Natural killer cell treated with Interleukin-12 subunit alpha and Interleukin-12 subunit beta and Interleukin-15 and Interleukin-18, amount 100 ng/mL, for 72 hours (primary cell): ENCODE measurements around the gene ANKRD18A. TPM values are rescaled to one million over a fixed set of nuclear protein-coding genes. Genes with fewer than 3 reads are reported as not detected.

ENCODE experiments used
- ATAC-seq, 2 donors: fragments of 150-1000 bp; cut with Tn5 transposase in 1 of 2; sonication (Bioruptor Pico), chemical (Tn5 transposase) in 1 of 2; 2 replicates each; pipeline ENCODE4 v1.10.0; 2021
- DNase-seq: peaks from one replicate; pipeline ENCODE4 v3.0.0; 2022; ENCODE audit warnings: low spot score
- H3K27ac Mint-ChIP-seq, 2 donors: 1 replicate in 1 of 2; 2 replicates in 1 of 2; pipeline ENCODE4 v1.8.0; 2022; ENCODE audit warnings: mixed read lengths in 2 of 2, mild to moderate bottlenecking in 1 of 2, moderate library complexity in 1 of 2
- H3K27me3 Mint-ChIP-seq, 2 donors: 1 replicate in 1 of 2; 2 replicates in 1 of 2; pipeline ENCODE4 v1.8.0; 2022; ENCODE audit warnings: mixed read lengths in 2 of 2
- H3K36me3 Mint-ChIP-seq: one replicate; pipeline ENCODE4 v1.8.0; 2022; ENCODE audit warnings: mixed read lengths
- H3K4me1 Mint-ChIP-seq, 2 donors: 1 replicate in 1 of 2; 2 replicates in 1 of 2; pipeline ENCODE4 v1.8.0; 2022; ENCODE audit warnings: low read depth in 2 of 2, mixed read lengths in 2 of 2, mild to moderate bottlenecking in 1 of 2
- H3K4me3 Mint-ChIP-seq: one replicate; pipeline ENCODE4 v1.8.0; 2022; ENCODE audit warnings: mixed read lengths
- H3K9me3 Mint-ChIP-seq: 2 replicates; pipeline ENCODE4 v1.8.0; 2022; ENCODE audit warnings: mixed read lengths
- total RNA-seq, 2 donors: library from RNA; stranded (reverse); gene quantifications; one replicate each; pipeline ENCODE4 v1.2.3, GENCODE V29; 2022

The ANKRD18A gene
- total RNA-seq, 2 donors from 2014 or later, result 2.7 TPM; not detected in 1

GRCh38 chr9:38642951-38643814 lies 22.8 kb upstream of the ANKRD18A start:
- Mint-ChIP-seq H3K27ac (no peak overlapping the region), H3K9me3 (no peaks in the 10 kb centered on the region), H3K27me3 (peaks cover 13 to 22% of the 10 kb centered on the region in 2 donors), H3K4me3 (no peak overlapping the region), H3K4me1 (no peaks in the 10 kb centered on the region), H3K36me3 (no peaks in the 10 kb centered on the region)
- no peak for ATAC-seq
- no peak for DNase-seq

GRCh38 chr9:38641985-38642864 lies 21.8 kb upstream of the ANKRD18A start:
- no peak for DNase-seq
- no peak for ATAC-seq
- Mint-ChIP-seq H3K27ac (no peak overlapping the region), H3K9me3 (no peaks in the 10 kb centered on the region), H3K27me3 (peaks cover 10 to 17% of the 10 kb centered on the region in 2 donors), H3K36me3 (no peaks in the 10 kb centered on the region), H3K4me1 (no peaks in the 10 kb centered on the region), H3K4me3 (no peak overlapping the region)

DNA sequence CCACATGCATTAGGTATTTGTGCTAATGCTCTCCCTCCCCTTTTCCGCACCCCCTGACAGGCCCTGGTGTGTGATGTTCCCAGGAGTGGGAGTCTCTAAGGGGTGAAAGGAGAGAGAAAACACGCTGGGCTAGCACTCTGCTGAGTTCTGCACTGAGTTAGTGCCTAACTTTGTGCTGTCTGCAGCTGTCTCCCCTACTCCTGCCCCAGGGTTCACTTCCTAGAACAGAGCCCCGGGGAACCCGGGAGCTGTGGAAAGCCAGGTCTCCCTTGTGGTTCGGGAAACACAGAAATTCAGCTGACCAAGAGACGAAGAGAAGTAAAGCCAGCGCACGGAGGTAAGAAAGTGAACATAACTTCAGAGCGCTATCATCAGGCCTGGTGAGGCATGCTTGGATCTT lies 20.7 kb upstream of the ANKRD18A start:
- Mint-ChIP-seq H3K9me3 (no peaks in the 10 kb centered on the region), H3K27ac (no peak overlapping the region), H3K27me3 (peaks cover 12 to 20% of the 10 kb centered on the region in 2 donors), H3K36me3 (no peaks in the 10 kb centered on the region), H3K4me1 (no peaks in the 10 kb centered on the region), H3K4me3 (no peak overlapping the region)
- ATAC-seq (peak in 1 of 2 donors; percentile 32), DNase-seq (no peak)

DNA sequence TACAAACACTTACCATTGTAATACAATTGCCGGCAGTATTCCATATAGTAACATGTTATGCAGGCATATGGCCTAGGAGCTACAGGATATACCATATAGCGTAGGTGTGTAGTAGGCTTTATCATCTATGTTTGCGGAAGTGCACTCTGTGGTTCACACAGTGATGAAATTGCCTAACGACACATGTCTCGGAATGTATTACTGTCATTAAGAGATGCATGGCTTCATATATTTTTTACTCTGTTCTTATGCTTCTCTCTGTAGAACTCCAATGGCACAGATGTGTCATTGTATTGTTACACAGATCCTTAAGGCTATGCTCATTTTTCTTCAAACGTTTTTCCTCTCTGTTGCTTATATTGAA lies 19.2 kb upstream of the ANKRD18A start:
- H3K27ac Mint-ChIP-seq, result no peak overlapping the region
- ATAC-seq (no peak), DNase-seq (no peak)
- H3K27me3 Mint-ChIP-seq, result peaks cover 18 to 33% of the 10 kb centered on the region in 2 donors
- H3K4me1 Mint-ChIP-seq, result no peaks in the 10 kb centered on the region
- no peaks in the 10 kb centered on the region for H3K36me3 Mint-ChIP-seq
- no peak overlapping the region for H3K4me3 Mint-ChIP-seq
- H3K9me3 Mint-ChIP-seq, result no peaks in the 10 kb centered on the region

DNA sequence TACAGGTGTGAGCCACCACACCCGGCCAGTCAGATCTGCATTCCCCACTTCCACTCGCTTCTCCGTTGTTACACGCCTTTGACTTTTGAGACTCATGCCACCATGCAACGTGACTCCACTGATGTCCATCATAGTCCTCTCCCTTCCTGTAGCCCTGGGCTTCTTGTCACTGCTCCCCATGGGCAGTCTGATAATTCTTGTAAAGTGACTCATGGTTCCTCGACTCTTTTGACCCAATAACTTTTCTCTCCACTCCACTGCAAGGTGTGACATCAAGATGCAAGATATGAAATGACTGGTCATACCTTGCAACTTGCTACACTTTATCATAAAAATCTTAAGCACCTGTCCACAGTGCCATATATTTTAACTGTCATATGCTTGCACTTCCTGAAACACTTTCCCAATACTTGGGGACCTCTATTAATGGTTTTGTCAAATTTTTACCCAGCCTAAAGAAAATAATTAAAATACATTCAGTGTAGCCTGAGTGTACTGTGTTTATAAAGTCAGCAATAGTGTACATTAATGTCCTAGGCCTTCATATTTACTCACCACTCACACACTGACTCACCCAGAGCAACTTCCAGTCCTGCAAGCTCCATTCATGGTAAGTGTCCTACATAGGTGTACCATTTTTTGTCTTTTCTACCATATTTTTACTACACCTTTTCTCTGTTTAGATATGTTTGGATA lies 18.6 kb upstream of the ANKRD18A start:
- H3K4me3 Mint-ChIP-seq, result no peak overlapping the region
- peaks cover 18 to 38% of the 10 kb centered on the region in 2 donors for H3K27me3 Mint-ChIP-seq
- H3K36me3 Mint-ChIP-seq, result no peaks in the 10 kb centered on the region
- DNase-seq (no peak), ATAC-seq (no peak)
- H3K4me1 Mint-ChIP-seq, result no peaks in the 10 kb centered on the region
- H3K9me3 Mint-ChIP-seq, result no peaks in the 10 kb centered on the region
- no peak overlapping the region for H3K27ac Mint-ChIP-seq

DNA sequence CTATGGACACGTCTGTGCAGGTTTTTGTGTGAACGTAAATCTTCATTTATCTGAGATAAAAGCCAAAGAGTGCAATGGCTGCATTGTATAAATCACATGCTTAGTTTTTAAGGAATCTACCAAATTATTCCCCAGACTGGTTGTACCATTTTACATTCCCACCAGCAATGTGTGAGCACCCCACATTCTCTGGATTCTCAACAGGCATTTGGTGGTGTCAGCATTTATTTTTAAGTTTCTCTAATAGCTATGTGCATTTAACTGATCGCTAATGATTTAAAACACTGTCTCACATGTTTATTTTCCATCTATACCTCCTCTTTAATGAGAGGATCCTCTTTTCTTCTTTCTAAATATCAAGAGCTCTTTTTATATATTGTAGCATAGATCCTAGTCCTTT lies 13.9 kb upstream of the ANKRD18A start:
- DNase-seq, result no peak
- Mint-ChIP-seq H3K27me3 (peaks cover 24 to 42% of the 10 kb centered on the region in 2 donors), H3K4me1 (no peaks in the 10 kb centered on the region), H3K4me3 (no peak overlapping the region), H3K36me3 (no peaks in the 10 kb centered on the region), H3K27ac (no peak overlapping the region), H3K9me3 (no peaks in the 10 kb centered on the region)
- ATAC-seq, result no peak

- no peak for DNase-seq
- H3K4me3 Mint-ChIP-seq, result no peak overlapping the region
- H3K27ac Mint-ChIP-seq, result no peak overlapping the region
- no peak for ATAC-seq
- H3K27me3 Mint-ChIP-seq, result peaks cover 19 to 36% of the 10 kb centered on the region in 2 donors
- H3K9me3 Mint-ChIP-seq, result peaks cover 3% of the 10 kb centered on the region
- peaks cover 0 to 2% of the 10 kb centered on the region in 2 donors for H3K4me1 Mint-ChIP-seq
- H3K36me3 Mint-ChIP-seq, result peaks cover 13% of the 10 kb centered on the region
Measured at GRCh38 chr9:38629511-38629910, 9.1 kb upstream of the ANKRD18A start.

DNA sequence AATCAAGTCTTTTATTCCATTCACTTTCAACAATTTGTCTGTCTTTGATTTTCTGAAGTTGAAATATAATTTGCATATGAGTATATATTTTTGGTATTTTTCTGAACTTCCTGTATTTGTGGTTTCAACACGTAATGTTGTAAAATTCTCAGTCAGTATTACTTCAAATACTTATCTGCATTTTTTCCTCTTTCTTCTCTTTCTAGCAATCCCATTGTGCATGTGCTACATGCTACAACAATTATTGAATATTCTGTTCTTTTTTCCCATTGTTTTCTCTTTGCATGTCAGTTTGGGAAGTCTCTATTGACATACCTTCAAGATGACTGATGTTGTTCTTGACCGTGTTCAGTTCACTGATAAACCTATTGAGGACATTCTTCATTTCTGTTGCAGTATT lies 5.6 kb upstream of the ANKRD18A start:
- DNase-seq, result no peak
- H3K36me3 Mint-ChIP-seq, result peaks cover 30% of the 10 kb centered on the region
- peaks cover 9 to 11% of the 10 kb centered on the region in 2 donors for H3K4me1 Mint-ChIP-seq
- no peak overlapping the region for H3K4me3 Mint-ChIP-seq
- peaks cover 3% of the 10 kb centered on the region for H3K9me3 Mint-ChIP-seq
- no peak for ATAC-seq
- H3K27me3 Mint-ChIP-seq, result peaks cover 26 to 44% of the 10 kb centered on the region in 2 donors
- no peak overlapping the region for H3K27ac Mint-ChIP-seq

GRCh38 chr9:38622951-38623350 lies 2.6 kb upstream of the ANKRD18A start:
- no peak for ATAC-seq
- H3K27me3 Mint-ChIP-seq, result peaks cover 39 to 65% of the 10 kb centered on the region in 2 donors
- no peak for DNase-seq
- H3K4me1 Mint-ChIP-seq, result peaks cover 11 to 13% of the 10 kb centered on the region in 2 donors
- H3K27ac Mint-ChIP-seq, result no peak overlapping the region
- peaks cover 30% of the 10 kb centered on the region for H3K36me3 Mint-ChIP-seq
- H3K9me3 Mint-ChIP-seq, result peaks cover 3% of the 10 kb centered on the region
- H3K4me3 Mint-ChIP-seq, result peak overlapping the region; percentile 68

GRCh38 chr9:38622288-38622674 lies 1.9 kb upstream of the ANKRD18A start:
- Mint-ChIP-seq H3K4me3 (peak overlapping the region; percentile 54), H3K4me1 (peaks cover 11 to 13% of the 10 kb centered on the region in 2 donors), H3K36me3 (peaks cover 30% of the 10 kb centered on the region), H3K9me3 (peaks cover 3% of the 10 kb centered on the region), H3K27me3 (peaks cover 40 to 65% of the 10 kb centered on the region in 2 donors), H3K27ac (no peak overlapping the region)
- no peak for DNase-seq
- no peak for ATAC-seq

DNA sequence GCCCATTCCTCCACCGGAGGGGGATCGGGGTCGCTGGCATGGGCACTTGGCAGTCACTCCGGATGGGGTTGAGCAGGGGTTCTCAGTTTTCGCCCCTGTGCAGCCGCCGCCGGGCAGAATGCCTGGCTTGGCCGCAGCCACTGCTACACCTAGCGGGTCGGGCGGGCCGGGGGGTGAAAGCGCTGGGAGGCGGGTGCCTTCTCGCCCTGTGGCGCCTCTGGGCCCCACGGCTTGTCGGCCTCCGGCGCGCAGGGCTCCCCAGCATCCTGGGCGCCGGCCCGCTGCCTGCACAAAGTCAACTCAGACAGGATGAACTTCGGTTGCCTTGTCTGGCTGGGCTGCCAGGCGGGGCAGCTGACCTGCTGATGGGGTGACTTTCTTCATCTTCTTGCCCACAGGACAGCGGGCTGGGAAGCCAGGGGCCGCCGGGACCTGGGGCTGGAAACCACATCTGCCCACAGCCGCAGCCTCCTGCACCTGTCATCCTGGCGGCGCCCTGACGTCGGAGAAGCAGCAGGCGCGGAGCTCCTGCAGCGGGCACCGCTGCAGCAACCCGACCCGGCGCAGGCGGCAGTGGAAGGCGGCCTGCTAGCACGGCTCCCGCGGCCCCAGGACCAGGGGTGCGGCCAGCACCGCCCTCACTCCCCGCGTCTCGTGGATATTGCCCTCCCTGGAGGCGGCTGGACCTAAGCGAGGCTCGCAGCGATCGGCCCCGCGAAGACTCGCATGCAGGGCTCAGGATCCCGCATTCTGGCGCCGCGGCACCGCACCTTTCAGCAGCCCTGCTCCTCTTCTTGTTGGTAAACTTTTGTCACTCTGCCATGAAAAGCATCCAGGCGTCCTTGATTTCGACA lies 1.3 kb upstream of the ANKRD18A start:
- DNase-seq (no peak), ATAC-seq (peak; percentile 69 to 74)
- no peak overlapping the region for H3K27ac Mint-ChIP-seq
- H3K36me3 Mint-ChIP-seq, result peaks cover 30% of the 10 kb centered on the region
- peaks cover 11 to 13% of the 10 kb centered on the region in 2 donors for H3K4me1 Mint-ChIP-seq
- H3K9me3 Mint-ChIP-seq, result peaks cover 3% of the 10 kb centered on the region
- peak overlapping the region; percentile 54 for H3K4me3 Mint-ChIP-seq
- H3K27me3 Mint-ChIP-seq, result peaks cover 41 to 65% of the 10 kb centered on the region in 2 donors

DNA sequence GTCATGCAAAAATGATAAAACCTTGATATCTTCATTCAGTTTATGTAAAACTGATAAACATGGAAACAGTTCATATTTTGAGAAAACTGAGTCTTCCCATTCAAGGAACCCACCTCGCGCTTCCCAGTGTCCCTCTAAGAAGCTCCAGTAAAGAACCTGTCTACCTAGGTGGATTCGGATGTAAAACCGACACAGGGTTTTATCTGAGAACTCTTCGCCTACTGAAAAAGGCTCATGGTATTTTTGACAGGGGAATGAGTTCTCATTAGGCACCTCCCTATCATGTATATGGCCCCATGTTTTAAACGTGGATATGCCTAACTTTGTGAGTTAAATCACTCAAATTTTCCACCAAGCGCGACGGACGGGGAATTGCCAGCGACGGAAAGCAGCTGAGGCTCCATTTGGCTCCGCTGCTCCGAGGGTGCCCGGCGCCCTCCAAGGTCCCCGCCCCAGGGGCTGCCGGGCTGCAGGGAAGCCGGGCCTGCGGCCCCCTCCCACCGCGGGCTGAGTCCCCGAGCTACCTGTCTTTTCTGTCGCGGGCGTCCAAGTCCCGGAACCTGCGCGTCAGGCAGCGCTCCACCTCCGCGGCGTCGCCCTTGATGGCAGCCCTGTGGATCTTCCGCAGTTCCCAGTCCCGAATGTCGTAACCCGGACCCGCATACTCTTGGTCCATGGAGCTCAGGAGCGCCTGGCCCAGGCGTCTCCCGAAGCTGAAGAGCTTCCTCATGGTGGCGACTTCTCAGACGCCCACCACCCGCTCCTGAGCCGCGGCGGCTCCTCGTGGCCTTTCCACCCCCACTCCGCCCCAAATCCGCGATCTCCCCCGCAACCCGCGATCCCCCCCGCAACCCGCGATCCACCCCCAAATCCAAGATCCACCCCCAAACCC lies 594 bp downstream of the ANKRD18A start:
- ATAC-seq, result no peak
- Mint-ChIP-seq H3K27me3 (peaks cover 38 to 56% of the 10 kb centered on the region in 2 donors), H3K9me3 (no peaks in the 10 kb centered on the region), H3K27ac (no peak overlapping the region), H3K4me1 (peaks cover 11% of the 10 kb centered on the region in 2 donors), H3K36me3 (peaks cover 19% of the 10 kb centered on the region), H3K4me3 (peak overlapping the region; percentile 72)
- DNase-seq, result no peak
